HG02759 (cell line): ENCODE results near the gene CUTA.
"Not testable (repeated sequence)": the region's sequence is repeated elsewhere in the genome, so short reads cannot be mapped to it uniquely, and the experiment has no call there.

Source experiments
- ATAC-seq: cut with Tn5 transposase; IDR thresholded peaks from one replicate; pipeline ENCODE4 v1.9.1; 2021; ENCODE audit warnings: mild to moderate bottlenecking, moderate library complexity; ENCODE audit not compliant: unreplicated experiment

The CUTA gene

GRCh38 chr6:33373960-33374910 is 43.7 kb downstream of the CUTA start:
- no peak for ATAC-seq

DNA sequence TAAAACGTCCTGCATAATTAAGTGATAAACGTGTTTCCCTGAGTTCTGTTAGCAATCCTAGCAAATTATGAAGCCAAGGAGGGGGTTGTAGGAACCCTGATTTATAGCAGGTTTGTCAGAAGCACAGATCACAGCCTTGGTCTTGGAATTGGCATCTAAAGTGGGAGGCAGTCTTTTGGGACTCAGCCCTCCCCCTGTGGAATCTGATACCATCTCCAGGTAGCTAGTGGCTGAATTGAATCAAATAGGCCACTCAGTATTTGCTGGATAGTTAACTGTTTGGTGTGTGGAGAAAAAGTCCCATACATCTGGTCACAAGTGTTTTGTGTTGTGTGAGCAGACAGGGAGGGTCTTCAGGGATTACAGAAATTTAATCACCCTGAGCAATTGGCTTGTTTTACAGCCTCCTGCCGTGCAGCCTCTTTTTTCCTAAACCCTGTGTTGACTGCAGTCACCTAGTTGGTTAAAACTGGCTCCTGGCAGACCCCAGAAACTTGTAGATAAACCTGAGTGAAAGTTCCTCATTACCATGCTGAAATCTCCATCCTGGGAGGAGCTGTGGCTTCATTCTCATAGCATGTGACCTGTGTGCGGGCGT is 45.3 kb downstream of the CUTA start:
- ATAC-seq = no peak

DNA sequence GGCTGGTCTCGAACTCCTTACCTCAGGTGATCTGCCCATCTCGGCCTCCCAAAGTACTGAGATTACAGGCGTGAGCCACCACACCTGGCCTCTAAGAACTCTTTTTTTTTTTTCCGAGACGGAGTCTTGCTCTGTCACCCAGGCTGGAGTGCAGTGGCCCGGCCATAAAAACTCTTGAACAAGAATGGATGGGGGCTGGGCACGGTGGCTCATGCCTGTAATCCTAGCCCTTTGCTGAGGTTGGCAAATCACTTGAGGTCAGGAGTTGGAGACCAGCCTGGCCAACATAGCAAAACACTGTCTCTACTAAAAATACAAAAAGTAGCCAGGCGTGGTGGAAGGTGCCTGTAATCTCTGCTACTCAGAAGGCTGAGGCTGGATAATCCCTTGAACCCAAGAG is 46.0 kb downstream of the CUTA start:
- not testable (repeated sequence) for ATAC-seq

DNA sequence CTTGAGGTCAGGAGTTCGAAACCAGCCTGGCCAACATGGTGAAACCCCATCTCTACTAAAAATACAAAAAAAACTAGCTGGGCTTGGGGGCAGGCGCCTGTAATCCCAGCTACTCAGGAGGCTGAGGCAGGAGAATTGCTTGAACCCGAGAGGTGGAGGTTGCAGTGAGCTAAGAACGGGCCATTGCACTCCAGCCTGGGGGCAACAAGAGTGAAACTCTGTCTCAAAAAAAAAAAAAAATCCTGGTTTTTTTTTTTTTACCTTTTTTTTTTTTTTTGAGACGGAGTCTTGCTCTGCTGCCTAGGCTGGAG is 50.2 kb downstream of the CUTA start:
- ATAC-seq = not testable (repeated sequence)

- ATAC-seq = no peak
Observed at GRCh38 chr6:33367009-33367714, 50.7 kb downstream of the CUTA start.
